Measurements from ENCODE around the gene GOLGA6A.
"Not testable (repeated sequence)": the region's sequence is repeated elsewhere in the genome, so short reads cannot be mapped to it uniquely, and the experiment has no call there.

The GOLGA6A gene

DNA sequence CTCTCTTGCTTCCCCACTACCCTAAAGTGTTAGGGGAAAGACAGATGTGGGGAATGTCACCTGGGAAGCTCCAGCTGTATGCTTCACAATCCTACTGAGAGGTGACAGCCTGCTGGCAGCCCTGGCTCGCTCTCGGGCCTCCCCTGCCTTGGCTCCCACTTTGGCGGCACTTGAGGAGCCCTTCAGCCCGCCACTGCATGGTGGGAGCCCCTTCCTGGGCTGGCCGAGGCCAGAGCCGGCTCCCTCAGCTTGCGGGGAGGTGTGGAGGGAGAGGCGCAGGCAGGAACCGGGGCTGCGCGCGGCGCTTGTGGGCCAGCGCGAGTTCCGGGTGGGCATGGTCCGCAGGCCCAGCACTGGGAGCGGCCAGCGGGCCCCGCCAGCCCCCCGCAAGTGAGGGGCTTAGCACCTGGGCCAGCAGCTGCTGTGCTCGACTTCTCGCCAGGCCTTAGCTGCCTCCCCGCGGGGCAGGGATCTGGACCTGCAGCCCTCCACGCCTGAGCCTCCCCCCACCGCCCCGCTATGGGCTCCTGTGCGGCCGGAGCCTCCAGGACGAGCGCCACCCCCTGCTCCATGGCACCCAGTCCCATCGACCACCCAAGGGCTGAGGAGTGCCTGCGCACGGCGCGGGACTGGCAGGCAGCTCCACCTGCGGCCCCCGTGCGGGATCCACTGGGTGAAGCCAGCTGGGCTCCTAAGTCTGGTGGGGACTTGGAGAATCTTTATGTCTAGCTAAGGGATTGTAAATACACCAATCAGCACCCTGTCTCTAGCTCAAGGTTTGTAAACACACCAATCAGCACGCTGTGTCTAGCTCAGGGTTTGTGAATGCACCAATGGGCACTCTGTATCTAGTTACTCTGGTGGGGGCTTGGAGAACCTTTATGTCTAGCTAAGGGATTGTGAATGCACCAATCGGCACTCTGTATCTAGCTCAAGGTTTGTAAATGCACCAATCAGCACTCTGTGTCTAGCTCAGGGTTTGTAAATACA lies 29.8 kb downstream of the GOLGA6A start:
- DNase-seq (ENCODE audit: low read depth): not testable (repeated sequence)

DNA sequence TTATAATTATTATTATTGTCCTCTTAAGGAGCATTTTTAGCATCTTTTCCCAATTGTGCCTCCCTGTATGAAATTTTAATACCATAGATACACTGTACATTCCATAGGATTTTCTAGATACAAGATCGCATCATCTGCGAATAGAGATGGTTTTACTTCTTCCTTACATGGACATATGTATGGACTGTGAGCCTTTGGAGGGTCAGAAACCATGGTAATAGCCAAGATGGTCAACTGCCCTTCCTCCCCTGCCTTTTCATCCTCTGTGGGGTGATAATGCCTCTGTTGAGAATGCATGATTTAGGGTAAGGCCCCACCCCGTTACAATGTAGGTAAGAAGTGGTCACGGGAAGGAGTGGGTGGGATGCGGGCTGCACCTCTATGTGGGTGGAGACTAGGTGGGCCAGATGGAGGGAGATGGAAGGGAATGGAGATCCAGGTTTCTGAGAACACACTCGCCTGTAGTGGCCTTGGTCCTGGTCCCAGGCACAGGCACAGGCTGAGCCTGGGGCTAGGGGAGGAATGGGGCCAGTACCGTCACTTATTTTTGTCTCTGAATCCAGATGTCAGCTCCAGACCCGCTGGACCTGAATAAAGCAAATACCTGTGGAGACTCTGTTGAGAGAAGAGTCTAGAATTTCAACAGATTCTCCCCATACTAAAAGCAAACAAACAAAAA lies 31.7 kb downstream of the GOLGA6A start:
- DNase-seq (ENCODE audit: low read depth): no peak

DNA sequence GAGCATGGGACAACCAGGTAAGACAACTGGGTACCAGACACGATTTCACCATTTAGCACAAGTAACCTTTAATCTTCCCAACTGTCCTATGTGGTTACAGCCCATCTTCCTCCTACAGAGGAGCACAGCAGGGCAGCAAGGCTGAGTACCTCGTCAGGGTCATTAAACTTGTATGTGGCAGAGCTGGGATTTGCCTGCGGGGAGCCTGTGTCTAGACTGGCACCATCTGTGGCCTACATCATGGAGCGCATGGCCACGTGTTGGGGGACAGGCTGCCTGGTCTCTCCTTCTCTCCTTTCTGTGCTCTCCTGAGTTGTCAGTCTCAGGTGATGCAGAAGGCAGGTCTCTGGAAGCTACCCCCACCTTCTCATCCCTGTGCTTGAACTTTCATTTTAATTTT lies 32.2 kb downstream of the GOLGA6A start:
- DNase-seq (ENCODE audit: low read depth): no peak

DNA sequence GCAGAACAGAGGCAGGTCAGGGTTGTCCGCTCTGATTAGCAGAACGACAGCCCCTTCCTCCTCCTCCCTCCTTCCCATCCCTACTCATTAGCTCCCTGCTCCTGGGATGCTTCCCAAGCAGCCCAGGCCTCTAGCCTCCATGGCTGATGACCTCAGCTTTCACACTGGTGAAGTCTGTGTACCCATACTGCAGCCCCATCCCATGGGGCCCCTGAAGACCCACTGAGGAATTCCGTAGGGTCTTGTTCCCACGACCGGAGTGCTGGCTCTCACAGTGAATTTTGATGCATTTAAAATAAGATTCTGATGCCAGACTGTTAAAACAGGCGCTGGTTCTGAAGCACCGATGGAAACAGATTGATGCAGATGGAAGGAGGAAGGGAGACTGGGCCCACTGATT lies 36.1 kb downstream of the GOLGA6A start:
- no peak for DNase-seq (ENCODE audit: low read depth)

DNA sequence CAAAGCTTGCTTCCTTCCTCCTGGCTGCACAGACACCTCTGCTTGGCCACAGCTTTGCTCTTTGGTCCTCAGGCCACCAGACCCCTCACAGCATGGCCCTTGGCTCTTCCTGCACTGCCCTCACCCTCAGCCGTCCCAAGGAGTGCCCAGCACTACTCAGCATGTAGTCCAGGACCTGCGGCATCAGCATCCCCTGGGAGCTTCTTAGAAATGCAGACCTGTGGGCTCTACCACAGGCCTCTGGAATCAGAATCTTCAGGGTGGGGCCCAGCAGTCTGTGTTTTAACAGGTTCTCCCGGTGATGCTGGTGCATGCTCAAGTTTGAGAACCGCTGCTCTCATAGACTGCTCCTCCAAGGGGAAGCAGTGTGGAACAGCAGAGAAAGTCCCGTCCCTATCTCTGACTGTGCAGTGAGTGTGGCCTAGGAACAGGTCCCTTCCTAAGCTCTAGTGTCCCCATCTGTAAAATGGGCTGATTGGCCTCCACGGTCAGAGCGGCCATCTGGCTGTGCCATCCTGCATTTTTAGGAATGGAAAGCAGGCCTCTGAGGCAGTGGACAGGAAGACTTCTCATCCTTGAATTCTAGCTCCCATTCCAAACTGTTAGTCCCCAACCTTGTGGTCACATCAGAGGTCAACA lies 36.6 kb downstream of the GOLGA6A start:
- no peak for DNase-seq (ENCODE audit: low read depth)

DNA sequence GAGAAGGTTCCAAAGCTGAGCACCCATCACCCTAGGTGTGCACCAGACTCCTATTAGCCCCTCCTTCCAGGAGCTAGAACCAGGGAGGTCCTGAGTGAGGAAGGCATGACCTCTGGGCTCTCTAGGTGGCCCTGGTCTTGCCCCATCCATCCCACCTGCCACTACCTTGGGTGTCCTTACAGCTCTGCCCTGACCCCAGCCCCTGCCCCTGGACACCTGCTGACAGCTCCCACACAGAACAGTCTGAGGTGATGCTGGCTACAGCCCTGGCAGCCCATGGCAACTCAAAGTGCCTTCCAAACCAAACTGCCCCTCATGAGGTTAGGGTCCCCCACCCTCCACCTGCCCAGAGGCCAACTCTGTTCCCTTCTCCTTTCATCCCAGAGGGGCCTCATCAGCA lies 37.2 kb downstream of the GOLGA6A start:
- DNase-seq (ENCODE audit: low read depth): no peak

DNA sequence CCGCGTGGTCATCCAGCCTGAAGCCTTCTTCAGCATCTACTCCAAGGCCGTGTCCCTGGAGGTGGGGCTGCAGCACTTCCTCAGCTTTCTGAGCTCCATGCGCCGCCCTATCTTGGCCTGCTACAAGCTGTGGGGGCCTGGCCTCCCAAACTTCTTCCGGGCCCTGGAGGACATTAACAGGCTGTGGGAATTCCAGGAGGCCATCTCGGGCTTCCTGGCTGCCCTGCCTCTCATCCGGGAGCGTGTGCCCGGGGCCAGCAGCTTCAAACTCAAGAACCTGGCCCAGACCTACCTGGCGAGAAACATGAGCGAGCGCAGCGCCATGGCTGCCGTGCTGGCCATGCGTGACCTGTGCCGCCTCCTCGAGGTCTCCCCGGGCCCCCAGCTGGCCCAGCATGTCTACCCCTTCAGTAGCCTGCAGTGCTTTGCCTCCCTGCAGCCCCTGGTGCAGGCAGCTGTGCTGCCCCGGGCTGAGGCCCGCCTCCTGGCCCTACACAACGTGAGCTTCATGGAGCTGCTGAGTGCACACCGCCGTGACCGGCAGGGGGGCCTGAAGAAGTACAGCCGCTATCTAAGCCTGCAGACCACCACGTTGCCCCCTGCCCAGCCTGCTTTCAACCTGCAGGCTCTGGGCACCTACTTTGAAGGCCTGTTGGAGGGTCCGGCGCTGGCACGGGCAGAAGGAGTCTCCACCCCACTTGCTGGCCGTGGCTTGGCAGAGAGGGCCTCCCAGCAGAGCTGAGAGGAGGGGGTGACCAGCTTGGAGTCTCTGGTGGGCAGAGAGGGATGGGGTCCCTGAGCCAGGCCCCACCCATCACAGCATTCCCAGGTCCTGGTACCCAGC lies 37.9 kb downstream of the GOLGA6A start:
- no peak for DNase-seq (ENCODE audit: low read depth)

DNA sequence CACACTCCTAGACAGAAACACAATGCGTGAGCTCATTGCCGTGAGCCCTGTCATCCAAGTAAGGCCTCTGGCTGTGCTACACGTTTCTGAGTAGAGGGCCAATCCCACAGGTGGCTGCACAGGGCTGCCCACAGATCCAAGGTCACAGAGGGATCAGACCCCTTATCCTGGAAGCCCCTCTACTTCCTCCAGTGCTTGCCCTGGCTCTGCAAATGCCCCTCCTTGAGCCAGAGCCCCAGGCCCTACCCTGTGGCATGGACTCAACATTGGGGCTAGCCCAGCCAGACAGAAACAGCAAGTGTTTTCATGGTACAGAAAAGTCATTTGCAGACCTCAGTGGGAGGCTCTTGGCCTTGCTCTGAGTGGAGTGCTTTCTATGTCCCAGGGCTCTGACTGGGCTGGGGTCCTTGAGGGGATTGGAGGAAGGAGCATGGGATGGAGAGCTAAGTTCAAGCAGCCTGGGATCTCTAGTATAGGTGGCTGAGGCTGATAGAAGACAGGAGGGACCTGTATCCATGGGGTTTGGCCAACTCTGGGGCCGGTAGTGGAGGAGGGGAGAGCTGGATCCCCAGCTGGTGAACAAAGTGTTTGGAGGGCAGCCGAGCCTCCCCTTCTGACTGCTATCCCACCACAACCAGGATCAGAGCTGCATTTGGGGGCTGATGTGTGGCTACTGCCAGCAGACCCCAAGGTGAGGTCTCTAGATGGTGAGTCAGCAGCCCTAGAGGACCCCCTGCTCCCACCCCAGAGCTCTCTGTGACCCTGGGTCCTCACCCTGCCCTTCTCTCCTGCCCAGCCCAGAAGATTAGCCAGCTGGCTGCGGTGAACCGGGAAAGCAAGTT lies 38.7 kb downstream of the GOLGA6A start:
- DNase-seq (ENCODE audit: low read depth): no peak

DNA sequence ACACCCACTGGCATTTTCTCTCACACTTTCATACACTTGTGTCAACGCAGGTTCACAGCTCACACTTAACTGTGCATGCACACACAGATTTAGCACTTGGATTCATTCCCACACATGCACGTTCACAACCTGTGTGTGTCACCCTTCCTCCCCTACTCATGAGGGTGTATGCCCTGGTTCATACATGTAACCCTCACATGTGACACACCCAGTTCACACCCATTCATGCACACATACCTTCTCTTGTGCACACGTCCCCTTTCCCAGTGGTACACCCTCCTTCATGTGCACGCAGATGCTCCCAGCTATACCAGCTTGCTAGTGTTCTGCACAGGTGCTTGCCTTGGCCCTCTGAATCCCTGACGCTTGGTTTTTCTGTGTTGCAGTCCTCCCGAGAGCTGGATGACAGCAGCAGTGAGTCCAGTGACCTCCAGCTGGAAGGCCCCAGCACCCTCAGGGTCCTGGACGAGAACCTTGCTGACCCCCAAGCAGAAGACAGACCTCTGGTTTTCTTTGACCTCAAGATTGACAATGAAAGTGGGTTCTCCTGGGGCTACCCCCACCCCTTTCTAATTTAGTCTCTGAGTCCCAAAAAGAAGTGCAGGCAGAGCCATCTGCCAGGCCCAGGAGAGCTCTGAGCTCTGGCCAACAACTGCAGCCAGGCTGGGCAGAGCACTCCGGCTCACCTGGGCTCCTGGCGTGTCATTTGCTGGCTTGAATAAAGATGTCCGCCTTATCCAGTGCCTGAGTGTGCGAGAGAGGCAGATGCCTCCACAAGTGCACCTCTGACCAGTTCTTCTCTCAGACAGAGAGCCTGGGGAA lies 39.5 kb downstream of the GOLGA6A start:
- DNase-seq (ENCODE audit: low read depth): no peak

DNA sequence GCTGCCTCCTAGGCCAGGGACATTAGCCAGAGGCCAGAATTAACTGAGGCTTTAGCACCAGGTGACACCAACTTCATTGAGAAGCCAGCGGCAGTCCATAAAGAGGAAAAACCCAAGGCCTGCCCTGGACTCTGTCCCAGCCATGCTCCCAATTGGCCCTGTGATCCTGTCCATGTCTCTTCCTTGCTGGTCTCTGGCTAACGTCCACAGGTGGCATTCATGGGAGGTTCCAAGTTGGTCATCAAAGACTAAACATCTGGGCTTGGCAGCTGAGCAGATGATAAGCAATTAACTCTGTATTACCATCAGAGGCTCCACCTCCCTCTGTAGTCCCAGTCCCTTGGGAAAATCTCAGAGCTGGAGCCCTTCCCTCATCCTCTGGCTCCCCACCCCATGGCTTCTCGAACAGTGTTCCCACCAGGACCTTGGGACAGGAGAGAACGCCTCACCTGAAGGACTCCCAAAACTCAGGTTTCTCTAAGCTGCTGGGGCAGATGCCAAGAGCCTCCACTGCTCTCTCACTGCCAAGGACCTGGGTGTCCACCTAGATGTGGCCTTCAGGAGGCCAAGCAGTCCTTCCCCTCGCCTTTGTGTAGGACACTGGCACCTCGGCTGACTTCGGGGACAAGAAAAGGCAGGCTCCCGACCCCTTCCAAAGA lies 40.4 kb downstream of the GOLGA6A start:
- no peak for DNase-seq (ENCODE audit: low read depth)

DNA sequence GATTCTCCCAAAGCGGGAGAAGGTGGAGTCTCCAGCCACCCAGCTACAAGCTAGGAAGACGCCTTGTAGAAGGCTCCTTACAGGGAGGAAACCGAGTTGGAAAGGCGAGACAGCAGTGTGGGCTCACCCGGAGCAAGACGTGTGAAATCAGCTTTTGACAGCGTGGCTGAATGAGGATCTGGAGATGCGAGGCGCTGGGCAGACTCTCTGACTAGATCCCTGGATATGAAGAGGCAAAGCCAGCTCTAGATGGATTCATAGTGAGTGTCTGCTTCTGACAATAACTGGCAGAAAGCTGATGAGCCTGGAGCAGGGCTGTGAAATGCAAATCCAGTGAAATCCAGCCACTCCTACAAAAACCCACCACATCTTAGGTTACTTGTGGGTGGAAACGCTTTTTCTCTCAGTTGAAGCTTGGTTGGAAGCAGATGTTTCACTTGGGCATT lies 41.0 kb downstream of the GOLGA6A start:
- DNase-seq (ENCODE audit: low read depth): no peak

DNA sequence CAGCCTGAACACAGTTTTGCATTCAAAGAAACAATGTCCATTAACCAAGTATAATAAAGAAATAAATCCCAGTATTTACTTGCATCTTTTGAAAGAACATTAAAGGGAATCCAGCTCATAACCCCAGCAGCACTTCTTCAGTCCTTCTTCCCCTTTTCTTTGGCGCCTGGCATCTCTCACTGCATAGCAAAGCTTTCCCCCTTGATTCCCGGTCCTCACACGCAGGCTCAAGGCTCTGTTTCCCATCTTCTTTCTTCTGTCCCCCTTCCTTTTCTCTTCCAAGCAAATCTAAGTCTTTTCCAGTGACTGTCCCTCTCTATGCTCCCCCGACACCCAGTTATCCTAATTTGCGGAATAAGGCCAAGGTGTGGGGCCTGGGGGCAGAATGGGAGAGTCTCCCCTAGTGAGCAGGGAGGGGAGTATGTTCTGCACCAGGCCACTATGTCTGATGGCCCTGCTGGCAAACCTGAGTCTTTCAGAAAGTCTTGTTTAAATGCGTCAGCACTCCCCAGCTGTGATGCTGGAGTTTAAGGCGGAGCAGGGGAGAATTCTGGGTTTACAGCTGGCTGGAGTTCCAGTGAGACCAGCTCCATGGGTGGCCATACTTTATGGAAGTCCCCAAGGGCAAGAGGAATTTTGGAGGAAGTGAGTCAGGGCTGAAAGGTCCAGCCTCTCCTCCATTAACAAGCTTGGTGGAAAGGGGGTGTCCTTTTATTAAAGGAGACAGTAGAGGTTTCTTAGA lies 42.1 kb downstream of the GOLGA6A start:
- no peak for DNase-seq (ENCODE audit: low read depth)

DNA sequence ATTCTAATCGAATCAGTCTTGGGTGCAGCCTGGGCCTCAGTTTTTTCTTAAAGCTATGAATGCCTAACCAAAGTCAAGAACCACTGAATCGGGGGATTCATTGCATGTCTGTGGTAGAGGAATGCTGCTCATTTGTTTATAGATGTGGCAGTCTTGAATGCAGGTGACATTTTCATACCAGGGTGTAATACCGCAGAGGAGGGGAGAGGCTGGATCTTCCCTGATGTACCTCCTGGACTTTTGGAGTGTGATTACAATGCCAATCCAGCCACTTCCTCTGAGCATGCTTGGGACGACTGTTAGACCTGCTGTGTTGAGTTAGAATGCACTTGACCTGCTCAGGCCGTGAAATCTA lies 42.7 kb downstream of the GOLGA6A start:
- no peak for DNase-seq (ENCODE audit: low read depth)

DNA sequence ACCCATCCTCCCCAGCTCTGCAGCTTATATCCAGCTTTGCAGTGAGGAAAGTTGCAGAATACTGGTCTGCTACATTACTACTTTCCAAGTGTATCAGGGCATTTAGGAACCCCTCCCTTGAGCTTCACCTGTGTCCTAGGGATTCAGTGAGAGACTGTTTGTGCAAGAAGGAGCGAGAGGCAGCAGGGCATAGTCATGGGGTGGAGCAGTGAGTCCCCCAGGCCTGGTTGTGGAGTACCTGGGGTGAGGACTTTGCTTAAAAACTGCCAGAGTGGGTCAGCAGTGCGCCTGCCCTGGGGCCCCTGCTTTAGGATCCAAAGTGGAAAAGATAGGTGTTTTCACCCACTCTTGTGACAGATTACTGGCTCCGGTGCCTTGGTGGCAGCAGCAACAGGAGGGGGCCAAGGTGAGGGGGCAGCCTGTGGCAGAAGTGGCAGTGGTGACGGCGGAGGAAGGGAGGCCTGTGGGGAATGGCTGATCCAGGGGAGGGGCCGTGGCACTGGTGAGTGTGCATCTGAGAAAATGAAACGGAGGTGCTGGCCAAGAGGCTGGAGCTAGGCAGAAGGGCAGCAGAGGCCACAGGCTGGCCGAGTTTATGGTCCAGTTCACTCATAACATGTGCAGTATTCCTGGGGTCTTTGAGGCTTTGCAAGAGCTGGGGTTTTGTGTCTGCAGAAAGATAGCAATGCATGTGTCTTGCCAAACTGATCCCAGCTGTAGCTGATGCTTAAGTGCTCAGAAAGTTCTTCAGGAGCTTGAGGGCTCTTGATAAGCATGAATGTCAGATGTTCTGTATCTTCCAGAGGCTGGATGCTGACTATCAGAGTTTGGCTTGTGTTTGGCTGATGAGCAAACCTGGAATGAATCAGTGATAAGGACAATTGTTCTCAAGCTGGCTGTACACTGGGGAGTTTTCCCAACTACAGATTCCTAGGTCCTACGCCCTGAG lies 43.4 kb downstream of the GOLGA6A start:
- DNase-seq (ENCODE audit: low read depth): no peak

DNA sequence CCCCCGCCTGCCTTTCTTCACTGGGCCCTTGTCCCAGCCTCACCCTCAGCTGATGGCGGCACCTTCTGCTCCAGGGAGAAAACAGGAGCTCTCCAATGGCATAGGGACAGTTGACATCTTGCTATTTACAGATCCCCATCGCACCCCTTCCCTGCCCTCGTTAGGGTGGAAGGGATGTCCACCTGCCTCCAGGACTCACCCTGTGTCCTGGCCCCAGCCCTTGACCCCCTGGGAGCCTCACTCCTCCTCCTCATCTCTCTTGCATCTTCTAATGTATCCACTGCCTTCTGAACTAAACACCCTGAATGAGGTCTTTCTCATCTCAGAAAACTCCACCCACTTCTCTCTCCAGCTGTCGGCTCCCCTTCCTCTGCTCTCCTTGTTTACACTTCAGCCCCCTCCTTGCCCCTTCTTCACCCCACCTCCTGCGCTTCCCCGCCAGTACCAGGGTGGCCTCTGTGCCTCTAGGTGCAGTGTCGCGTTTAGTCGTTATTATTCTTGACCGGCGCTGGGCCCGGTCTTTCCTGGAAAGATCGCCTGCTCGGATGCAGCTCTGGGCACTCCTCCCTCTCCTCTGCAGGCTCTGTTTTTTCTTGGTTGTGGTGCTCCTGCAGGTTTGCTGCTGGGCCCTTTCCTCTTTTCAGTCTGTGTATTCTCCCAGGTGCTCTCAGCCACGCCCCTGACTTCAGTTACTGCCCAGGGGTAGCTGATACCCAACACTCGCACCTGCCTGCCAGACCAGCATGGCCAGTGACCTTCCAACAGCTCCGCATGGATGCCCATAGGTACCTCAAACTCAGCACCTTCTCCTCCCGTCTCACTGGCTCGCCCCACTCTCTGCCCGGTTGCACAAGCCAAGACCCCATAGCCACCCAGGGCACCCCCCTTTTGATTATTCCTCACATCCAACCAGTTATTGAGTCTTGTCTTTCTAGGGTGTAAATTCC lies 44.9 kb downstream of the GOLGA6A start:
- no peak for DNase-seq (ENCODE audit: low read depth)
